NCI-H1092 treated with DMSO at 0.1 percent for 48 hours (cell line): ENCODE results near the gene TMEM258.

Experiments
- DNase-seq: peaks from one replicate; lab custom pipeline; 2025; lab: John Stamatoyannopoulos, UW

Gene TMEM258

DNA sequence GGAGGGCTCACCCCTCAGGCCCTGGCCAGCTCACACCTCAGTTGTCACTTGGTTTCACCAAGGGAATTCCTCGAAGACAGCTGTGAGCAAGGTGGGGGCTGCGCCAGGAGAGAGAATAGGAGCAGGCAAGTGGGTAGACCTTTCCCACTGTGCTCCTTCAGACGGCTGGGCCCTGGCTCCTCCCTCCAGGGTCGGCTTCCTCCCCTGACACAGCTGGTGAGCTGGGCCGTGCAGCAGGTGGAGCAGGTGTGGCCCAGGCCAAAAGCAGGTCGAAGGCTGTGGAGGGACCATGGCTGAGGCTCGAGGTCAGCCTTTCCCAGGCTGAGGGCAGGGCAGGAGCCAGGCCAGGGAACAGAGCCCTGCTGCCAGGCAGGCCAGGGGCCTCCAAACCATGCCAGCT, 52.4 kb downstream of the TMEM258 start:
- no peak for DNase-seq

DNA sequence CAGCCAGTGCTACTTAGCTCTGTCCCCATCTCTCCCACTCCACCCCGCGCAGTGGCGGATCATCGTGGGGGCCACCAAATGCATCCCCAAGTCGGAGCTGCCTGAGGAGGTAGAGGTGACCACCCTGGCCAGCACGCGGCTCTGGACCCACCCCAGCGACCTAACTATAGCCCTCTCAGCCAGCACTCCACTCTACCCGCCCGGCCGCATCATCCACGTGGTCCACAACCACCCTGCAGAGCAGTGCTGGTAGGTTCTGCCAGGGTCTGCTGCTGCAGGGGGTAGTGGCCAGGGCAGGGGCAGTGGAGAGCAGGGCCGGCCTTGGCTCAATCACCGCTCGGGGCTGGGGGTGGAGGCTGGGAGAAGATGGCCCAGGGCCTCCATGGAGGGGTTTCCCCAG, 53.0 kb downstream of the TMEM258 start:
- DNase-seq, result no peak
